Astrocyte (in vitro differentiated cells and primary cell): ENCODE results near the gene GPR180. TPM values are rescaled to one million over a fixed set of nuclear protein-coding genes. Genes with fewer than 3 reads are reported as not detected.
A peak's percentile ranks its signal among the peaks of the same experiment; 100 is the strongest.

Experiments used
- DNase-seq: peaks from one replicate; pipeline ENCODE4 v3.0.0-alpha.2; 2010; ENCODE audit warnings: low read depth
- FAIRE-seq: peaks from 2 replicates; lab custom pipeline; 2011; peaks lifted over from hg19 to GRCh38; lab: Jason Lieb, UNC
- H2AFZ ChIP-seq: 2 replicates; pipeline ENCODE4 v1.6.0; 2012; ENCODE audit warnings: low read depth, low read length, inconsistent platforms
- H3K27ac ChIP-seq: 2 replicates; pipeline ENCODE4 v1.5.1; 2011; ENCODE audit warnings: low read depth, low read length, inconsistent platforms
- H3K27me3 ChIP-seq: 2 replicates; pipeline ENCODE4 v1.6.0; 2011; ENCODE audit warnings: low read length, inconsistent platforms; ENCODE audit not compliant: insufficient read depth
- H3K36me3 ChIP-seq: 2 replicates; pipeline ENCODE4 v1.5.1; 2011; ENCODE audit warnings: low read length, inconsistent platforms; ENCODE audit not compliant: insufficient read depth
- H3K4me1 ChIP-seq: 2 replicates; pipeline ENCODE4 v1.5.1; 2011; ENCODE audit warnings: low read length, inconsistent platforms; ENCODE audit not compliant: insufficient read depth
- H3K4me2 ChIP-seq: 2 replicates; pipeline ENCODE4 v1.6.0; 2012; ENCODE audit warnings: low read length, inconsistent platforms
- H3K4me3 ChIP-seq: 2 replicates; pipeline ENCODE4 v1.5.1; 2011; ENCODE audit warnings: low read depth, mild to moderate bottlenecking, low read length, inconsistent platforms; ENCODE audit not compliant: insufficient read depth
- H3K79me2 ChIP-seq: 2 replicates; pipeline ENCODE4 v1.6.0; 2012; ENCODE audit warnings: mild to moderate bottlenecking, low read length, inconsistent platforms; ENCODE audit not compliant: insufficient read depth
- H3K9ac ChIP-seq: 2 replicates; pipeline ENCODE4 v1.6.0; 2012; ENCODE audit warnings: mild to moderate bottlenecking, low read length, inconsistent platforms
- H3K9me3 ChIP-seq: 2 replicates; pipeline ENCODE4 v1.5.1; 2012; ENCODE audit warnings: low read depth, mild to moderate bottlenecking, low read length, inconsistent platforms; ENCODE audit not compliant: insufficient read depth
- H4K20me1 ChIP-seq: 2 replicates; pipeline ENCODE4 v1.6.0; 2012; ENCODE audit warnings: low read length, inconsistent platforms; ENCODE audit not compliant: insufficient read depth
- H3K27ac Mint-ChIP-seq: one replicate; pipeline ENCODE4 v1.8.0; 2021; ENCODE audit warnings: mild to moderate bottlenecking, mixed read lengths; ENCODE audit not compliant: unreplicated experiment
- H3K27me3 Mint-ChIP-seq: one replicate; pipeline ENCODE4 v1.8.0; 2021; ENCODE audit warnings: low read depth, mixed read lengths; ENCODE audit not compliant: unreplicated experiment
- H3K36me3 Mint-ChIP-seq: one replicate; pipeline ENCODE4 v1.8.0; 2021; ENCODE audit warnings: low read depth, mixed read lengths; ENCODE audit not compliant: unreplicated experiment
- H3K4me1 Mint-ChIP-seq: one replicate; pipeline ENCODE4 v1.8.0; 2021; ENCODE audit warnings: low read depth, mixed read lengths; ENCODE audit not compliant: unreplicated experiment
- H3K4me3 Mint-ChIP-seq: one replicate; pipeline ENCODE4 v1.8.0; 2021; ENCODE audit warnings: mild to moderate bottlenecking, moderate library complexity, mixed read lengths; ENCODE audit not compliant: unreplicated experiment
- H3K9me3 Mint-ChIP-seq: one replicate; pipeline ENCODE4 v1.8.0; 2021; ENCODE audit warnings: mild to moderate bottlenecking, mixed read lengths; ENCODE audit not compliant: unreplicated experiment
- EZH2 ChIP-seq: IDR thresholded peaks from 2 replicates; pipeline ENCODE4 v1.6.1; 2012; ENCODE audit warnings: mild to moderate bottlenecking, low read length, inconsistent platforms; ENCODE audit not compliant: insufficient read depth
- total RNA-seq: library from RNA; stranded (reverse); gene quantifications from 2 replicates; pipeline ENCODE4 v1.2.1, GENCODE V29; 2021
- TF ChIP-seq, protein P1 (sequence below): IDR thresholded peaks from 2 replicates; pipeline ENCODE4 v1.5.1; 2011; ENCODE audit warnings: low read depth, mild to moderate bottlenecking, inconsistent platforms, low read length, moderate library complexity; ENCODE audit not compliant: insufficient read depth

The GPR180 gene
- total RNA-seq, 1 donor from 2014 or later: 10.0 TPM

DNA sequence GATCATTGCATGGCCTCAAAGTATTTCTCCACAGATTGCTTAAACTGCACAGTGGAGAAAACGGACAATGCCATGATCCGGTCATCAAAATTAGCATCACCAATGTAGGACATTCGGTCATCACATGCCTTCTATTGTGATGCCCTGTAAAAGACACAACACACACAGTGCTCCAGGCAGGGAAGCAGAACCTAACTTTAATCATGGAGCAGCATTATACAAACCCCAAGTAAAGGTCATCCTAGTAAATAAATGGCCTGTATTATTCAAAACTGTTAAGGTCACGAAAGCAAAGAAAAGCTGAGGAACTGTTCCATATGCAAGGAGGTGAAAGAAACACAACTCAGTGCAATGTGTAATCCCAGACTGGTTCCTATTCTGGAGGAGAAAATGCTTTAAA, 47.9 kb upstream of the GPR180 start:
- Histone ChIP-seq H3K79me2 (no peaks in the 10 kb centered on the region), H3K27ac (no peak overlapping the region), H3K9me3 (no peaks in the 10 kb centered on the region), H4K20me1 (no peaks in the 10 kb centered on the region), H3K9ac (no peak overlapping the region), H3K4me1 (peaks cover 5% of the 10 kb centered on the region), H3K27me3 (no peaks in the 10 kb centered on the region), H2AFZ (no peak overlapping the region), H3K4me2 (no peak overlapping the region), H3K36me3 (no peaks in the 10 kb centered on the region), H3K4me3 (no peak overlapping the region)
- DNase-seq: no peak
- no peak for TF ChIP-seq EZH2
- no peaks in the 10 kb centered on the region for H3K9me3 Mint-ChIP-seq
- no peak overlapping the region for H3K27ac Mint-ChIP-seq
- H3K27me3 Mint-ChIP-seq: no peaks in the 10 kb centered on the region
- H3K4me1 Mint-ChIP-seq: peaks cover 2% of the 10 kb centered on the region
- no peak overlapping the region for H3K4me3 Mint-ChIP-seq
- H3K36me3 Mint-ChIP-seq: no peaks in the 10 kb centered on the region
- FAIRE-seq: peak; percentile 26

DNA sequence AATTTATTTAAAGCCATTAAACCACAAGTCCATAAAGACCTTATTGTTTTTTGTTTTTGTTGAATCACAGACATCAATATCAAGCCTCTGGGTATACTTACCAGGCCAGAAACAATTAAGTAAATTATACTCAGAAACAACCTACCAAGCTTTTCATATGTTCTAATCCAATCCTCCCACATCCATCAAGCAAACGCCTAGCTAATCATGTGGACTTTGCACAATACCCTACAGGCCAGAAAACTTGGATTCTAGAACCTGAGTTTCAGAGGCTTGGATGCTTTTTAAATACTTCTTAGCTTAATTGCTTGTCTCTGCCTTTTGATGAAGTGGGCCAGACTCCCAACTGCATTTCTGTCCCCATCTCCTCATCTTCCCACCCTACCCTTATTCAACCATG, 45.6 kb upstream of the GPR180 start:
- Histone ChIP-seq H2AFZ (no peak overlapping the region), H3K4me2 (no peak overlapping the region), H3K4me3 (no peak overlapping the region), H3K36me3 (no peaks in the 10 kb centered on the region), H4K20me1 (no peaks in the 10 kb centered on the region), H3K27ac (no peak overlapping the region), H3K9ac (no peak overlapping the region), H3K79me2 (no peaks in the 10 kb centered on the region), H3K27me3 (no peaks in the 10 kb centered on the region), H3K4me1 (no peaks in the 10 kb centered on the region), H3K9me3 (no peaks in the 10 kb centered on the region)
- no peak for TF ChIP-seq EZH2
- TF ChIP-seq, protein P1, sequence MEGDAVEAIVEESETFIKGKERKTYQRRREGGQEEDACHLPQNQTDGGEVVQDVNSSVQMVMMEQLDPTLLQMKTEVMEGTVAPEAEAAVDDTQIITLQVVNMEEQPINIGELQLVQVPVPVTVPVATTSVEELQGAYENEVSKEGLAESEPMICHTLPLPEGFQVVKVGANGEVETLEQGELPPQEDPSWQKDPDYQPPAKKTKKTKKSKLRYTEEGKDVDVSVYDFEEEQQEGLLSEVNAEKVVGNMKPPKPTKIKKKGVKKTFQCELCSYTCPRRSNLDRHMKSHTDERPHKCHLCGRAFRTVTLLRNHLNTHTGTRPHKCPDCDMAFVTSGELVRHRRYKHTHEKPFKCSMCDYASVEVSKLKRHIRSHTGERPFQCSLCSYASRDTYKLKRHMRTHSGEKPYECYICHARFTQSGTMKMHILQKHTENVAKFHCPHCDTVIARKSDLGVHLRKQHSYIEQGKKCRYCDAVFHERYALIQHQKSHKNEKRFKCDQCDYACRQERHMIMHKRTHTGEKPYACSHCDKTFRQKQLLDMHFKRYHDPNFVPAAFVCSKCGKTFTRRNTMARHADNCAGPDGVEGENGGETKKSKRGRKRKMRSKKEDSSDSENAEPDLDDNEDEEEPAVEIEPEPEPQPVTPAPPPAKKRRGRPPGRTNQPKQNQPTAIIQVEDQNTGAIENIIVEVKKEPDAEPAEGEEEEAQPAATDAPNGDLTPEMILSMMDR: no peak
- no peak overlapping the region for H3K27ac Mint-ChIP-seq
- no peak overlapping the region for H3K4me3 Mint-ChIP-seq
- no peaks in the 10 kb centered on the region for H3K4me1 Mint-ChIP-seq
- FAIRE-seq (no peak), DNase-seq (no peak)
- H3K36me3 Mint-ChIP-seq: no peaks in the 10 kb centered on the region
- H3K27me3 Mint-ChIP-seq: no peaks in the 10 kb centered on the region
- H3K9me3 Mint-ChIP-seq: no peaks in the 10 kb centered on the region

DNA sequence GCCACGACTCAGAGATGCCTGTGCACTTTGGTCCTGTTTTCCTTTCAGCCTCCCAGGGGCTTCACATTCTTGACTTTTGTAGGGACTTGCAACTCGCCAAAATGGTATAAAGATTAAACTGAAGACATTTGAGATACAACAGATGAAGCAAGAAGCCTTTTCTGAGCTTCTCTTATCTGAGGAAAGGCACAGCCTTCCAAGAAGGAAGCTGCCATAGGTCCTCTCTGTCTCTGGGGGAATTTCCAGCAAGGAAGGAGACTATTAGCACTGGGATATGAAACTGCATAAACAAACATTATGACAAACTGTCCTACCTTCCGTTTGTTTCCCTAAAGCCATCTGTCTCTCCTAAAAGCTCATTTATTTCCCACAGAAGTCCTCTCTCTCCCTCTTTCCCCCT, 45.0 kb upstream of the GPR180 start:
- TF ChIP-seq, protein P1: no peak
- TF ChIP-seq EZH2: no peak
- no peaks in the 10 kb centered on the region for H3K27me3 Mint-ChIP-seq
- H3K36me3 ChIP-seq: no peaks in the 10 kb centered on the region
- H3K4me1 Mint-ChIP-seq: no peaks in the 10 kb centered on the region
- FAIRE-seq (no peak), DNase-seq (no peak)
- H3K27ac Mint-ChIP-seq: no peak overlapping the region
- H3K4me2 ChIP-seq: no peak overlapping the region
- H3K4me3 ChIP-seq: no peak overlapping the region
- no peak overlapping the region for H3K27ac ChIP-seq
- H3K4me3 Mint-ChIP-seq: no peak overlapping the region
- no peaks in the 10 kb centered on the region for H4K20me1 ChIP-seq
- H3K9ac ChIP-seq: no peak overlapping the region
- no peak overlapping the region for H2AFZ ChIP-seq
- H3K27me3 ChIP-seq: no peaks in the 10 kb centered on the region
- H3K9me3 Mint-ChIP-seq: no peaks in the 10 kb centered on the region
- no peaks in the 10 kb centered on the region for H3K4me1 ChIP-seq
- no peaks in the 10 kb centered on the region for H3K36me3 Mint-ChIP-seq
- H3K79me2 ChIP-seq: no peaks in the 10 kb centered on the region
- H3K9me3 ChIP-seq: no peaks in the 10 kb centered on the region
